NT2/D1 (cell line): ENCODE results near the gene SULT6B1.

Experiments
- DNase-seq: peaks from one replicate; pipeline ENCODE4 v3.0.0-alpha.2; 2011; ENCODE audit warnings: low read depth, low spot score
- H3K27me3 ChIP-seq: 2 replicates; pipeline ENCODE4 v1.6.0; 2011; ENCODE audit warnings: mild to moderate bottlenecking; ENCODE audit not compliant: insufficient read length, insufficient read depth
- H3K36me3 ChIP-seq: 2 replicates; pipeline ENCODE4 v1.6.1; 2011; ENCODE audit warnings: mild to moderate bottlenecking, low read length, mixed read lengths; ENCODE audit not compliant: insufficient read depth, insufficient read length
- H3K4me1 ChIP-seq: 2 replicates; pipeline ENCODE4 v1.5.1; 2011; ENCODE audit not compliant: insufficient read depth, insufficient read length
- H3K4me3 ChIP-seq: 2 replicates; pipeline ENCODE4 v1.5.1; 2011; ENCODE audit warnings: low read depth; ENCODE audit not compliant: insufficient read length
- H3K9ac ChIP-seq: 2 replicates; pipeline ENCODE4 v1.6.0; 2011; ENCODE audit warnings: low read depth; ENCODE audit not compliant: insufficient read length
- H3K9me3 ChIP-seq: 2 replicates; pipeline ENCODE4 v1.5.1; 2011; ENCODE audit warnings: mild to moderate bottlenecking, low read length; ENCODE audit not compliant: insufficient read depth
- SUZ12 ChIP-seq: IDR thresholded peaks from 2 replicates; pipeline ENCODE4 v1.6.1; 2011; ENCODE audit not compliant: insufficient read length, insufficient read depth; ENCODE audit errors: extremely low read depth
- YY1 ChIP-seq: IDR thresholded peaks from 2 replicates; pipeline ENCODE4 v1.6.1; 2011; ENCODE audit not compliant: insufficient read length, insufficient read depth
- ZNF274 ChIP-seq: IDR thresholded peaks from 2 replicates; pipeline ENCODE4 v1.6.1; 2011; ENCODE audit warnings: mild to moderate bottlenecking, low read depth, low read length

The SULT6B1 gene

GRCh38 chr2:37173741-37174140 lies 14.7 kb downstream of the SULT6B1 start:
- Histone ChIP-seq H3K36me3 (no peaks in the 10 kb centered on the region), H3K9ac (no peak overlapping the region), H3K9me3 (no peaks in the 10 kb centered on the region), H3K4me3 (no peak overlapping the region), H3K27me3 (no peaks in the 10 kb centered on the region), H3K4me1 (no peaks in the 10 kb centered on the region)
- TF ChIP-seq ZNF274 (no peak), SUZ12 (no peak), YY1 (no peak)
- no peak for DNase-seq

GRCh38 chr2:37171624-37171950 lies 16.9 kb downstream of the SULT6B1 start:
- Histone ChIP-seq H3K4me3 (no peak overlapping the region), H3K36me3 (no peaks in the 10 kb centered on the region), H3K4me1 (no peaks in the 10 kb centered on the region), H3K9ac (no peak overlapping the region), H3K27me3 (no peaks in the 10 kb centered on the region), H3K9me3 (no peaks in the 10 kb centered on the region)
- no peak for DNase-seq
- TF ChIP-seq ZNF274: no peak
- TF ChIP-seq SUZ12: no peak
- TF ChIP-seq YY1: no peak

- H3K36me3 ChIP-seq: no peaks in the 10 kb centered on the region
- H3K4me1 ChIP-seq: no peaks in the 10 kb centered on the region
- no peak overlapping the region for H3K4me3 ChIP-seq
- no peak for DNase-seq
- TF ChIP-seq ZNF274 (no peak), YY1 (no peak)
- H3K9me3 ChIP-seq: peaks cover 11% of the 10 kb centered on the region; the same call in 1 of the 2 replicates
- H3K9ac ChIP-seq: no peak overlapping the region
- no peaks in the 10 kb centered on the region for H3K27me3 ChIP-seq
These were observed 20.1 kb downstream of the SULT6B1 start for GRCh38 chr2:37168217-37168981.

GRCh38 chr2:37167636-37168180 lies 20.8 kb downstream of the SULT6B1 start:
- DNase-seq: no peak
- Histone ChIP-seq H3K9ac (no peak overlapping the region), H3K36me3 (no peaks in the 10 kb centered on the region), H3K4me3 (no peak overlapping the region), H3K27me3 (no peaks in the 10 kb centered on the region), H3K4me1 (no peaks in the 10 kb centered on the region), H3K9me3 (peaks cover 11% of the 10 kb centered on the region)
- TF ChIP-seq YY1 (no peak), ZNF274 (no peak), SUZ12 (no peak)

GRCh38 chr2:37164757-37165156 lies 23.7 kb downstream of the SULT6B1 start:
- Histone ChIP-seq H3K4me1 (no peaks in the 10 kb centered on the region), H3K36me3 (no peaks in the 10 kb centered on the region), H3K4me3 (no peak overlapping the region), H3K27me3 (no peaks in the 10 kb centered on the region), H3K9ac (no peak overlapping the region), H3K9me3 (peaks cover 11% of the 10 kb centered on the region)
- no peak for DNase-seq
- TF ChIP-seq YY1 (no peak), ZNF274 (no peak), SUZ12 (no peak)

- Histone ChIP-seq H3K27me3 (peaks cover 21% of the 10 kb centered on the region), H3K4me1 (no peaks in the 10 kb centered on the region), H3K9me3 (no peaks in the 10 kb centered on the region), H3K4me3 (peak within 1 kb of the TSS; percentile 60), H3K9ac (peak within 1 kb of the TSS; percentile 76), H3K36me3 (no peaks in the 10 kb centered on the region)
- TF ChIP-seq YY1: no peak
- no peak for TF ChIP-seq SUZ12
- TF ChIP-seq ZNF274: no peak
- peak; percentile 65 for DNase-seq
These were observed 31.4 kb downstream of the SULT6B1 start, which contains the start of gene EIF2AK2 for GRCh38 chr2:37156857-37157714. Gene EIF2AK2, minus strand, starts transcription at chr2:37156980. Its CDS starts 9,174 bp downstream, at chr2:37147806.
